Measurements from ENCODE around the gene NTRK3.
"Not testable (repeated sequence)": the region's sequence is repeated elsewhere in the genome, so short reads cannot be mapped to it uniquely, and the experiment has no call there.

Gene NTRK3

GRCh38 chr15:88071141-88071540 is 185.4 kb downstream of the NTRK3 start:
- no peak for DNase-seq

DNA sequence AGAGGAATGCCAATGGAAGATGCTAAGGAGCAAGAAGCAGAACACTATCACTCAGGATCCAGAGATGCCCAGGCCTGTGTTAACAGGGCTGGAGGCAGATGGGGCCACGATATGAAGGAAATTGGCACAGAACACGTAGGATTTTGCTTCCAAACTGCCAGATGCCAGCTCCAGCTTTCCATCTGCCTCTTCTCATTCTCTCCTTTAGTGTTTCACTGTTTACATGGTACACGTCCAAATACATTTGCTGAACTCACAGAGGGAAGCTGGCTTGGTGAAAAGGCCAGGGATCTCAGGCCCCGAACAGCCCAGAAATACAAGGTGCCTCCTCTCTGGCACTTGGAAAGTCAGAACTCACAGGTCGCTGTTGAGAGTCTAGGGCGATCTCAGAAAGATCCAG is 187.0 kb downstream of the NTRK3 start:
- DNase-seq = no peak

- DNase-seq = no peak
These were observed 189.2 kb downstream of the NTRK3 start for GRCh38 chr15:88067331-88067685.

GRCh38 chr15:88066636-88067330 is 189.8 kb downstream of the NTRK3 start:
- DNase-seq = no peak

DNA sequence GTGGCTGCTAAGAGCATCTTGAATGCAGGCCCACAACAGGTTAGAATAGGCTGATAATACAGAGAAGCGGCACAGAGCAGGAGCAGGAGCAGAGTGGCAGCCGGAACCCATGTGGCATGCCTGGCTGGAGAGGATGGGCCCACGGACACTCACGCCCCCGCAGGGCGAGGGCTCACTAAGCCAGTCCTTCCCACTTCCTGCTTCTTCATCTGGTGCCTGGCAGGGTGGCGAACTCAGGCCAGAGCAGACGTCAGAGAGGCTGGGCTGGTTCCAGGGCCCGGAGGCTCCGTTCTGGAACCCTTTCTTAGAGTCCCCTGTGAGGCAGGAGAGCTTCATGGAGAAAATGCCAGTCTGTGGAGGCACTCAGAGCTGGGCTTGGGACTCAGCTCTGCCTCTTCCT is 195.1 kb downstream of the NTRK3 start:
- no peak for DNase-seq

DNA sequence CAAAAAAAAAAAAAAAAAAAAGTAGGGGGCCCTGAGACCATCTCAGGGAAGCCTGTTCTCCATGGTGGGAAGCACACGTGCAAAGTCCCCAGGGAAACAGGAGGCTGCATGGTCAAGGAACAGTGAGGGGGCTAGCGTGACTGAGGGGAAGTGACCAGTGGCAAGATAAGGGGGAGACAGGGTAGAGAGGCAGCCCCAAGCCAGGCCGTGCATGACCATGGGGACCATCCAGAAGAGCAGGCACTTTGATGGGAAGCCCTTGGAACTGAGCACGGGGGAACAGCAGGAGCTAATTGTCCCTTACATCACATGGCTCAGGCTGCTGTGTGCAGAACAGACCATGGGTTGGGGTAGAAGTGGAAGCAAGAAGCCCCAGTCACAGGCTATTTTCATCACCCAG is 196.2 kb downstream of the NTRK3 start:
- DNase-seq = no peak

DNA sequence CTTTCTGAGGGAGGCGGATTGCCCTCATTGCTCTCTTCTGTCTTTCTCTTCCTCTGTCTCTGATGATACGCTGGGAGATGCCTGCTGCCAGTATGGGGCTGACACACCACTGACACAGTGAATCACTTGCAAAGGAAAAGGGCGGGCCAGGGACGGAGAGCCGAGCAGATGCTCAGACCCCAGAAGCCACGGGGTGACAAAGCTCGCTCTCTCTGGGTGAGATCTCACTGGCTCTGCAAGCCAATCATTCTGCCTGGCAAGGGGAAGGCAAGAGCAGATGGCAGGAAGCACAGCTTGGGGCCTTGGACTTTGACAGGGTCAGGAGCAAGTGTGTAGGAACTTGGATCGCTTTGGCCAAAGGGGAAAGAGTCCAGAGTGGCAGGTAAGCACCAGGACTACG is 198.7 kb downstream of the NTRK3 start:
- DNase-seq = no peak

DNA sequence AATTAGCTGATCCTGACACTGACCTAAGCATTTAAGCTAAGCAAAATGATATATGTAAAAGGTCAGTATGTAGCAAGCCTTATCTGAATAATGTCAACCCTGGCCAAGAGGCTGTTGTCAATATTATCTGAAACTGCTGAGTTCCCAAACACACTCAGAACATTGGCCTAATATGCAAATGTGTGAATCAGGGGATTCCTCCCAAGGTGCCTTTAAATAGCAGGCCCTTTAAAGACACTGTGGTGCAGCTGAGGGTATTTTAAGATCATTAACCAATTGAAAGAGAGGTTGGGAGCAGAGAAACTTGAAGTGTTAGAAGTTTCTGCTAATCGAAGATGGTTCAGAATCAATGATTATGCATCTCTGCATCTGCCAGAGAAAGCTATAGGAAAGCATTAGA is 207.0 kb downstream of the NTRK3 start:
- no peak for DNase-seq

DNA sequence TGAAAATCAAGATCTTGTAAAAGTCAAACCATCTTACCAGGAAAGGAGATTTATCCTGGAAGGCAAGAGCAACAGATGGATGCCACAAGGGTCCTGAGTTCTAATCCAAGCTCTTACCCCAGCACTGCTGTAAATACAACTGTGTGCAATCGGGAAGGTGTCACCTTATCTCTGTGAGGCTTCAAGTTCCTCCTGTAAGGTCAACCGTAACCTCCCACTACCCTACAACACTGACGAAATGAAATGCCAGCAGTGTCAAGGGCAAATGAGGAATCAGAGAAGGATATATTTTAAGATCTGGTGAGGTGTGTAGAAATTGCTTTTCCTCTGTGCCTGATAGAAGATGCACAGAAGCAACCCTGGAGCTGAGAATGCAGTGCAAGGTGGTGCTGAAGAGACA is 207.8 kb downstream of the NTRK3 start:
- no peak for DNase-seq

DNA sequence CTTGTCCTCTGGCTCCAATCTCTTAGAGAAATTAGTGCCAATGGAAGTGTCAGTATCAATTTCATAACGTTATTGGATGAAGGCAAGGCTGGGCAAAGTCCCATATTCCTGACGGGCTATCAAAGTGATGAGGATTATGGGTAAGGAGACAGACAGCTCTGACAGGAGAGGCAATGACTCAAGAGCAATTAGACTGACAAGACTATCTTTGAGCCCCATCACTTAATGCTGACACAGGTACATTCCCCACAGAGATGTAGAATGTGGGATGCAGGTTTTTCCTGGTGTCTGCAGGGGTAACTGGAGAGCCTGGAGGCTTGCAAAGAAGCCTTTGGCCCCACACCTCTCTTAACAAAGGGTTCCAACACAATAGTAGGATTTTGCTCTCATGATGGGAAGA is 208.3 kb downstream of the NTRK3 start:
- no peak for DNase-seq

- no peak for DNase-seq
These were observed 209.9 kb downstream of the NTRK3 start for GRCh38 chr15:88046576-88047129.

- no peak for DNase-seq
These were observed 213.1 kb downstream of the NTRK3 start for GRCh38 chr15:88043396-88043795.

- no peak for DNase-seq
These were observed 214.5 kb downstream of the NTRK3 start for GRCh38 chr15:88042047-88042446.

GRCh38 chr15:88040516-88040915 is 216.0 kb downstream of the NTRK3 start:
- no peak for DNase-seq

- DNase-seq = no peak
These were observed 218.3 kb downstream of the NTRK3 start for GRCh38 chr15:88038261-88038660.

GRCh38 chr15:88036154-88036839 is 220.2 kb downstream of the NTRK3 start:
- DNase-seq = no peak

DNA sequence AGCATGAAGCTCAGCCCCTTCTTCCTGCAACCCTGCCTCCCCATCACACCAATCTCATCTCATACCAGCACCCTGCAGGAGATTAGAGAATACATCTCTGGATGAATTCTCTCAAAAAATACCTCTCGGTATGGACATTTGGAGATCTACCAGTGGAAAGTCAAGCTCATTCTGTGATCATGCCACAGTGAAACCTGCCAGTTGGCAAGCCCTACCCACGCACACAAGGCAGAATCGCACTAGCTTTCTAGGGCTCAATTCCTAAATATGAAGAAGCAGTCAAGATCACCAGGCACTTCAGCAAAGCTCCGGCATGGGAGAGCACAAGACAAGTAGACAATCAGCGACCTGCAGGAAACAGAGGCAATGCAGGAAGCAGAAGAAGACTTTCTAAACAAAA is 221.2 kb downstream of the NTRK3 start:
- no peak for DNase-seq

GRCh38 chr15:88033421-88033820 is 223.1 kb downstream of the NTRK3 start:
- not testable (repeated sequence) for DNase-seq

DNA sequence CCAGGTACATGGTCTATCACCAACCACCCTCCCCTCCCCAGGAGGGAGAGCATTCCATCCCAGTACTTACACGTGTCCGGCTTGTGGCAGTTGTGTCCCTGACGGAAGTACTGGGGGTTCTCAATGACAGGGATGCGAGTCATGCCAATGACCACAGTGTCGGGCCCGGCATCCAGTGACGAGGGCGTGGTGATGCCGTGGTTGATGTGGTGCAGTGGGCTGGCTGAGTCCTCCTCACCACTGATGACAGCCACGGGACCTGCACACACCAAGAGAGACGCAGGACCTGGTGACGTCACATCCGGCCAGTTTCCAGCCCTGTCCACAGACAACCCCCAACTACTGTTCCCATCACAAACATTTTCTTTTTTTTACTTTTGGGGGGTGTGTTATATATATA is 223.8 kb downstream of the NTRK3 start:
- DNase-seq = no peak

- no peak for DNase-seq
These were observed 225.1 kb downstream of the NTRK3 start for GRCh38 chr15:88031461-88031860.

DNA sequence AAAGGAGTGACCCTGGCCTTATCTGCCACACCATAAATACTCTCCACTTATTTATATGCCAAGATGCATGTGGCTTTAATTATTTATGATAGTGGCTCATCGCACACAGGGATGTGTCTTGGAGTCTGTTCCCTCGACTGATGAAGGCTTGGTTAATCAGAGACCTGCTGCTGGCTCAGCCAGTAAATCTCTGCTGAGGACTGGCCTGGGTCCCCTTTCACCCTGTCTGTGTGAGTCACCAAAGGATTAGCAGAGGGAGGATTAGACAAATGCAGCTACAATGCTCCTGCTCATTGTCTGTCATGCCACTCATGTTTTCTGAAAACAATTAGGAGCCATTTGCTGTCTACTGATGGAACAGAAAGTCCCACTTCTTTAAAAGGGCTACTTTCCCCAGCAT is 226.8 kb downstream of the NTRK3 start:
- no peak for DNase-seq

GRCh38 chr15:88028024-88028423 is 228.5 kb downstream of the NTRK3 start:
- no peak for DNase-seq

DNA sequence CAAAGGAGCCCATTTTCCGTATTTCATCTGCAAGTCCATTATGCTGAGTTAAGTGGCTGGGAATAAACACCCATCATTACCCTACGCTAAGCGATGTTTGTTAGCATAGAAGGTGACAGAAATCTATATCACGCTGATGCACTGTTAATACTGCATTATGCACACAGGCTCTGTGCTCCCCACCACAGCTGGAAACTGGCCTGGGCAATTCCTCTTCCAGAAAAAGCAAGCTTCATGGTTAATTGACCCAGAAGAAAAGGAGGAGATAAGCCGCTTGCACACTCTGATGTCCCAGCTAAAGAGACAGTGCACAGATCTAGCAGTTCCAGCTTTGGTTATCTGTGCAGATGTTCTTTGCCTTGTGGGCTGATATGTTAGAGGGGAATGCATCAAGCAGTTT is 232.6 kb downstream of the NTRK3 start:
- DNase-seq = no peak

DNA sequence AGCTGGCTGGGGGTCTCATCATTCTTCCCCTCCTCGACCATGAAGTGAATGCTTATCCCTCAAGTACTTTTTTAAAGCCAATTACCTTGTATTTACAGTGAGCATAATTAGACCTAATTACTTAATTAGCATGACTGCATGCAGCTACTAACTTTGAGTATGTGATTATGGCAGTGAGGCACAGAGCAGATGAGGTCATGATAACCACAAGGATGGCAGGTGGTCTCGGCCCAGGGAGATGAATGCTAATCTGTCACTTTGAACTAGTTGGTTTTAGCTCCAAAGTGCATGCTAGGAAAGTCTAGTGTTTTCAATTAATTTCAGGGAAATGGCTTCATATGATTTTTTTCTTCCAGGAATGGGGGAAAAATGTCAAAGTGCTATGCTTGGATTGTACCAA is 233.8 kb downstream of the NTRK3 start:
- DNase-seq = no peak

DNA sequence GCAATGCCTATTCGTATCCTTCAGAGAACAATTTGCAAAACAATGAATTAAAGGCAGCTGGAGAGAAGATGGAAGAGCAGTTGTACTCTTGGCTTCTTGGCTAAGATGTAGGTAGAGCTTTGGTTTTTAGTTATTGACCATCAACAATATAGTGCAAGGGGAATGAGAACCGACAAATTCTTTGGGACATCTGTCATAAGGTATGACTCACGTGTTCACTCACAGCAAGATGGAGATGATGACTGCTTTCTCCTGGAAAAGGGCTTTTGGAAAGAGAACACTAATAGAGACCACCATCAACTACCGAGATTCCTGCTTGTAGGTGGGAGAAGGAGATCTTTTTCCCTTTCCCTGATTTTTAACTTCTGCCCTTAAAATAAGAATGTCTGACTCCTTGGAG is 234.9 kb downstream of the NTRK3 start:
- DNase-seq = no peak
